Osteocyte (in vitro differentiated cells): Measurements from ENCODE around the gene TINCR. TPM values are rescaled to one million over a fixed set of nuclear protein-coding genes. Genes with fewer than 3 reads are reported as not detected.

ENCODE experiments used
- DNase-seq: peaks from one replicate; pipeline ENCODE4 v3.0.0; 2021; ENCODE audit warnings: mixed read lengths; ENCODE audit not compliant: unreplicated experiment; ENCODE audit errors: extremely low spot score
- H3K27ac Mint-ChIP-seq: one replicate; pipeline ENCODE4 v1.8.0; 2021; ENCODE audit warnings: mild to moderate bottlenecking, mixed read lengths; ENCODE audit not compliant: unreplicated experiment
- H3K27me3 Mint-ChIP-seq: one replicate; pipeline ENCODE4 v1.8.0; 2021; ENCODE audit warnings: mixed read lengths; ENCODE audit not compliant: unreplicated experiment
- H3K36me3 Mint-ChIP-seq: one replicate; pipeline ENCODE4 v1.8.0; 2021; ENCODE audit warnings: mixed read lengths; ENCODE audit not compliant: unreplicated experiment
- H3K4me1 Mint-ChIP-seq: one replicate; pipeline ENCODE4 v1.8.0; 2021; ENCODE audit warnings: mixed read lengths; ENCODE audit not compliant: unreplicated experiment
- H3K4me3 Mint-ChIP-seq: one replicate; pipeline ENCODE4 v1.8.0; 2021; ENCODE audit warnings: mild to moderate bottlenecking, moderate library complexity, mixed read lengths; ENCODE audit not compliant: unreplicated experiment
- H3K9me3 Mint-ChIP-seq: one replicate; pipeline ENCODE4 v1.8.0; 2021; ENCODE audit warnings: mixed read lengths; ENCODE audit not compliant: unreplicated experiment
- total RNA-seq: library from RNA; stranded (reverse); gene quantifications from 2 replicates; pipeline ENCODE4 v1.2.1, GENCODE V29; 2021
- TF ChIP-seq, protein P1 (sequence below): fragments of 200-600 bp; sonication (generic); IDR thresholded peaks from 2 replicates; pipeline ENCODE4 v1.5.0; 2021; ENCODE audit warnings: antibody characterized with exemption, mild to moderate bottlenecking, moderate library complexity

TINCR gene
- total RNA-seq, 1 donor from 2014 or later = 13.5 TPM

DNA sequence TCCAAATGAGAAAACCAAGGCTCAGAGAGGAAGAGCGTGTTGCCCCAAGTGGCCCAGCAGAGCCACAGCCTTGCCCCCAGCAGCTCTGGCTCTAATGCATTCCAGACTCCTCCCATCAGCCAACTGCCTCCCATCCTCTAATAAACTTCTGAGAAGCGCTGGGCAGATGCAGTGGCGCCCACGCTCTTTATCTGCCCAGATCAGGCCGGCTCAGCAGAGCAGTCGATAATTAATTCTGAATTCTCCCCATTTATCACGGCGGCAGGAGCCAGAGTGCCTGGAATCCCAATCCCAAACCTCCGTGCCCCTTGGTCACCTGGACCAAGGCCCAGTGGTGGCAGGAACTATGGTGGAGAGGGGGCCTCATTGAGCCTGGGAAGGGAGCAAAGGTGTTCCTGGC lies 13.9 kb downstream of the TINCR start:
- DNase-seq = no peak
- Mint-ChIP-seq H3K27ac (no peak overlapping the region), H3K4me3 (no peak overlapping the region), H3K9me3 (no peaks in the 10 kb centered on the region), H3K27me3 (peaks cover 16% of the 10 kb centered on the region), H3K4me1 (peaks cover 2% of the 10 kb centered on the region), H3K36me3 (peaks cover 3% of the 10 kb centered on the region)
- TF ChIP-seq, protein P1, sequence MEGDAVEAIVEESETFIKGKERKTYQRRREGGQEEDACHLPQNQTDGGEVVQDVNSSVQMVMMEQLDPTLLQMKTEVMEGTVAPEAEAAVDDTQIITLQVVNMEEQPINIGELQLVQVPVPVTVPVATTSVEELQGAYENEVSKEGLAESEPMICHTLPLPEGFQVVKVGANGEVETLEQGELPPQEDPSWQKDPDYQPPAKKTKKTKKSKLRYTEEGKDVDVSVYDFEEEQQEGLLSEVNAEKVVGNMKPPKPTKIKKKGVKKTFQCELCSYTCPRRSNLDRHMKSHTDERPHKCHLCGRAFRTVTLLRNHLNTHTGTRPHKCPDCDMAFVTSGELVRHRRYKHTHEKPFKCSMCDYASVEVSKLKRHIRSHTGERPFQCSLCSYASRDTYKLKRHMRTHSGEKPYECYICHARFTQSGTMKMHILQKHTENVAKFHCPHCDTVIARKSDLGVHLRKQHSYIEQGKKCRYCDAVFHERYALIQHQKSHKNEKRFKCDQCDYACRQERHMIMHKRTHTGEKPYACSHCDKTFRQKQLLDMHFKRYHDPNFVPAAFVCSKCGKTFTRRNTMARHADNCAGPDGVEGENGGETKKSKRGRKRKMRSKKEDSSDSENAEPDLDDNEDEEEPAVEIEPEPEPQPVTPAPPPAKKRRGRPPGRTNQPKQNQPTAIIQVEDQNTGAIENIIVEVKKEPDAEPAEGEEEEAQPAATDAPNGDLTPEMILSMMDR = no peak

DNA sequence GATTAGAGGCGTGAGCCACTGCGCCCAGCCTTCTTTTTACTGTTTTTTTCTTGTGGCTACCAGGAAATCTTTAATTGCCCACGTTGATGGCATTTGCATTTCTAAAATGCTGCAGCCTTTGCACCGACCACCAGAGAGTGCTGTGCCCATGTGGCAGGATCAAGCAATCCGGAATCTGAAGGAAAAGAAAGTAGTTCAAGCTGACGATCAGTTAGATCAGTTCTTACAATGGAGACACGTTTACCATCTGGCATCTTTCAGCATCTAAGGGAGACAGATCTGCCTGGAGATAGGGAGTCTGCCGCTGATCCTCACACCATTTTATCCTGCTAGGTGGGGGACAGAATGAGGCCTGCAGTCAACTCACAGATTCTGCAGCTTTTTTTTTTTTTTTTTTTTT lies 19.9 kb downstream of the TINCR start:
- no peaks in the 10 kb centered on the region for H3K36me3 Mint-ChIP-seq
- no peak for DNase-seq
- H3K4me3 Mint-ChIP-seq = no peak overlapping the region
- H3K27me3 Mint-ChIP-seq = peaks cover 16% of the 10 kb centered on the region
- TF ChIP-seq, protein P1 = peak; percentile 72
- no peaks in the 10 kb centered on the region for H3K9me3 Mint-ChIP-seq
- H3K4me1 Mint-ChIP-seq = peaks cover 2% of the 10 kb centered on the region
- no peak overlapping the region for H3K27ac Mint-ChIP-seq

DNA sequence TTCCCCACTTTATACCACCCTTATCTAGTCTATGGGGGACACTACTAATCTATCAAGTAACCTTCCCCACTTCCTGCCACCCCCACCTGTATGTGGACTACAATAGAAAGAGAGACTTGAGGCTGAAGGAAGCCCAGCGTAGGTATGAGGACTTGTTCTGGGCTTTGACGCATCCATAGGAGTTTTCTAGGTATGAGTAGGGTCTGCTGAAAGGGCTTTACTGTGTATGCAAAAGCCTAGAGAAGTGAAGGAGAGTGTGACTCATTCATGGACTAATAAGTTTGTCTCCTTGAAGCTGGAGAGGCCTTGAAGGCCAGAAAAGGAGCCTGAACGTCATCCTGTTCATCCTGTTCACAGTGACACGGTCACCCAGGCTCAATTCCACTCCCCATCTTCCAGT lies 21.8 kb downstream of the TINCR start:
- H3K4me1 Mint-ChIP-seq = no peaks in the 10 kb centered on the region
- TF ChIP-seq, protein P1 = no peak
- peaks cover 12% of the 10 kb centered on the region for H3K27me3 Mint-ChIP-seq
- H3K9me3 Mint-ChIP-seq = no peaks in the 10 kb centered on the region
- no peak for DNase-seq
- no peak overlapping the region for H3K27ac Mint-ChIP-seq
- H3K36me3 Mint-ChIP-seq = no peaks in the 10 kb centered on the region
- H3K4me3 Mint-ChIP-seq = no peak overlapping the region

DNA sequence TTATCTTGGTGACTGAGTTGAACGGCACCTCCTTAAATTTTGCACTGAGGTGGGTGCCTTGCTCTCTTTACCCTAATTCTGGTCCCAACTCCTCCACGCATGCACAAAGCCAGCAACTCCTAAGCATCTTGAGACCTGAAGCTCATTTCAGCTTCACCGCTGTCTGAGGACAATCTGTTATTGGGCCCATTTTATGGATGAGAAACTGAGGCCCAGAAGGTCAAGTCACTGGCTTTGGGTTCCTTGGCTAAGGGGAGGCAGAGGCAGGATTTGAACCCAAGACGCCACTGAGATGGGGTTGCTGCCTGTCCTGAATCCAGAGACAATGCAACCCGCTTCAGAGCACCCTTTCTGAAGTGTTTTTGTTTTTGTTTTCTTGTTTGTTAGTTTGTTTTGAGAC lies 22.7 kb downstream of the TINCR start:
- H3K4me1 Mint-ChIP-seq = no peaks in the 10 kb centered on the region
- no peak overlapping the region for H3K27ac Mint-ChIP-seq
- TF ChIP-seq, protein P1 = no peak
- no peaks in the 10 kb centered on the region for H3K36me3 Mint-ChIP-seq
- H3K4me3 Mint-ChIP-seq = no peak overlapping the region
- no peak for DNase-seq
- no peaks in the 10 kb centered on the region for H3K9me3 Mint-ChIP-seq
- H3K27me3 Mint-ChIP-seq = peaks cover 9% of the 10 kb centered on the region

DNA sequence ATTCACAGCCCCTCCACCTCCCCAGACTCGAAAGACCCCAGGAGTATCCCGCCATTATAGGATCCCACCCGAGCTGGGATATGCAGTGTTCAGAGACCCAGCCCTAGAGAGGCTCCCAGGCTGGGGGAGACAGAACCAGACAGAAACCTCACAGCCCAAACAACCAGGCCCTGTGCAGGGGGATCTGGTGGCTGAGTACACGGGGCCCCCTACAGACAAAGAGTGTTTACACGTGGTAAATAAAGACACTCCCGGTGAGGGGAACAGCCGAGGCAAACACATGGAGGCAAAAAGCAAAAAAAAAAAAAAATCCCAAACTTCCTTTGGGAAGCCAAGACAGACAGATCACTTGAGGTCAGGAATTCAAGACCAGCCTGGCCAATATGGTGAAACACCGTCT lies 25.1 kb downstream of the TINCR start:
- Mint-ChIP-seq H3K4me1 (peaks cover 2% of the 10 kb centered on the region), H3K9me3 (no peaks in the 10 kb centered on the region), H3K27ac (no peak overlapping the region)

More for the DNA sequence above, 25.1 kb downstream of the TINCR start:
- no peak for DNase-seq
- Mint-ChIP-seq H3K36me3 (no peaks in the 10 kb centered on the region), H3K27me3 (peaks cover 2% of the 10 kb centered on the region), H3K4me3 (no peak overlapping the region)
- TF ChIP-seq, protein P1 = no peak
